Measurements from ENCODE around the gene NBEAL2.

- no peak for TF ChIP-seq POLR2AphosphoS5 (IDR thresholded peaks at IDR 0.05)
- TF ChIP-seq, protein P1, sequence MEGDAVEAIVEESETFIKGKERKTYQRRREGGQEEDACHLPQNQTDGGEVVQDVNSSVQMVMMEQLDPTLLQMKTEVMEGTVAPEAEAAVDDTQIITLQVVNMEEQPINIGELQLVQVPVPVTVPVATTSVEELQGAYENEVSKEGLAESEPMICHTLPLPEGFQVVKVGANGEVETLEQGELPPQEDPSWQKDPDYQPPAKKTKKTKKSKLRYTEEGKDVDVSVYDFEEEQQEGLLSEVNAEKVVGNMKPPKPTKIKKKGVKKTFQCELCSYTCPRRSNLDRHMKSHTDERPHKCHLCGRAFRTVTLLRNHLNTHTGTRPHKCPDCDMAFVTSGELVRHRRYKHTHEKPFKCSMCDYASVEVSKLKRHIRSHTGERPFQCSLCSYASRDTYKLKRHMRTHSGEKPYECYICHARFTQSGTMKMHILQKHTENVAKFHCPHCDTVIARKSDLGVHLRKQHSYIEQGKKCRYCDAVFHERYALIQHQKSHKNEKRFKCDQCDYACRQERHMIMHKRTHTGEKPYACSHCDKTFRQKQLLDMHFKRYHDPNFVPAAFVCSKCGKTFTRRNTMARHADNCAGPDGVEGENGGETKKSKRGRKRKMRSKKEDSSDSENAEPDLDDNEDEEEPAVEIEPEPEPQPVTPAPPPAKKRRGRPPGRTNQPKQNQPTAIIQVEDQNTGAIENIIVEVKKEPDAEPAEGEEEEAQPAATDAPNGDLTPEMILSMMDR (IDR thresholded peaks at IDR 0.05): no peak
- no peak for TF ChIP-seq POLR2A (IDR thresholded peaks at IDR 0.05)
Observed at GRCh38 chr3:47036145-47036544, 56.7 kb downstream of the NBEAL2 start.
